WTC11 (cell line): ENCODE results near the gene ZNF391. TPM values are rescaled to one million over a fixed set of nuclear protein-coding genes. Genes with fewer than 3 reads are reported as not detected.

ENCODE experiments used
- ATAC-seq: fragments of 200-7000 bp; cut with Tn5 transposase; 2 replicates; pipeline ENCODE4 v1.10.0; 2021; ENCODE audit warnings: mild to moderate bottlenecking, moderate library complexity
- CTCF ChIA-PET: fragments of 300-600 bp; sonication (Branson Sonifier 250); formaldehyde crosslinking; loops from one replicate; lab custom pipeline; 2021; ENCODE audit warnings: antibody characterized with exemption; lab: Charles Lee
- POLR2A ChIA-PET: fragments of 350-600 bp; sonication (Branson Sonifier 250); formaldehyde crosslinking; loops from one replicate; lab custom pipeline; 2021; ENCODE audit warnings: antibody characterized with exemption; lab: Charles Lee
- DNase-seq: peaks from one replicate; pipeline ENCODE4 v3.0.0; 2021; ENCODE audit warnings: low spot score
- H3K27ac Mint-ChIP-seq: 2 replicates; pipeline ENCODE4 v1.8.0; 2021; ENCODE audit warnings: mixed read lengths
- H3K27me3 Mint-ChIP-seq: 2 replicates; pipeline ENCODE4 v1.8.0; 2021; ENCODE audit warnings: low read depth, mild to moderate bottlenecking, moderate library complexity, mixed read lengths
- H3K36me3 Mint-ChIP-seq: 2 replicates; pipeline ENCODE4 v1.8.0; 2021; ENCODE audit warnings: mixed read lengths
- H3K4me1 Mint-ChIP-seq: 2 replicates; pipeline ENCODE4 v1.8.0; 2022; ENCODE audit warnings: mixed read lengths
- H3K4me3 Mint-ChIP-seq: 2 replicates; pipeline ENCODE4 v1.8.0; 2021; ENCODE audit warnings: mild to moderate bottlenecking, moderate library complexity, mixed read lengths
- H3K9me3 Mint-ChIP-seq: 2 replicates; pipeline ENCODE4 v1.8.0; 2021; ENCODE audit warnings: mixed read lengths
- ARID4B ChIP-seq: sonication (generic); formaldehyde crosslinking; IDR thresholded peaks from 2 replicates; pipeline ENCODE4 v1.8.0; 2023; ENCODE audit warnings: missing genetic modification reagents, mild to moderate bottlenecking, borderline replicate concordance
- ATF6 ChIP-seq: sonication (generic); formaldehyde crosslinking; IDR thresholded peaks from 2 replicates; pipeline ENCODE4 v1.8.1; 2023; ENCODE audit warnings: mild to moderate bottlenecking, missing genetic modification reagents
- CREM ChIP-seq: sonication (generic); formaldehyde crosslinking; IDR thresholded peaks from 2 replicates; pipeline ENCODE4 v1.8.1; 2022; ENCODE audit warnings: mild to moderate bottlenecking, missing genetic modification reagents, moderate library complexity
- CTCF ChIP-seq: fragments of 200-600 bp; IDR thresholded peaks from 2 replicates; pipeline ENCODE4 v1.8.0; 2022; ENCODE audit warnings: antibody characterized with exemption
- FOXJ3 ChIP-seq: sonication (generic); formaldehyde crosslinking; IDR thresholded peaks from 2 replicates; pipeline ENCODE4 v1.9.0; 2021; ENCODE audit warnings: missing genetic modification reagents, mild to moderate bottlenecking, borderline replicate concordance
- GABPB1 ChIP-seq: sonication (generic); formaldehyde crosslinking; IDR thresholded peaks from 2 replicates; pipeline ENCODE4 v1.8.1; 2023; ENCODE audit warnings: mild to moderate bottlenecking, missing genetic modification reagents
- IRF2 ChIP-seq: sonication (generic); formaldehyde crosslinking; IDR thresholded peaks from 2 replicates; pipeline ENCODE4 v1.8.0; 2022; ENCODE audit warnings: low read depth, missing genetic modification reagents, borderline replicate concordance
- KAT7 ChIP-seq: sonication (generic); formaldehyde crosslinking; IDR thresholded peaks from 2 replicates; pipeline ENCODE4 v1.8.1; 2023; ENCODE audit warnings: missing genetic modification reagents, mild to moderate bottlenecking, borderline replicate concordance
- PRRX2 ChIP-seq: fragments of 250-450 bp; sonication (Bioruptor Pico); IDR thresholded peaks from 2 replicates; pipeline ENCODE4 v1.8.0; 2021; ENCODE audit warnings: mild to moderate bottlenecking
- TCF7 ChIP-seq: sonication (generic); formaldehyde crosslinking; IDR thresholded peaks from 2 replicates; pipeline ENCODE4 v1.8.0; 2022; ENCODE audit warnings: mild to moderate bottlenecking, low read depth, missing genetic modification reagents, moderate library complexity
- USF2 ChIP-seq: sonication (generic); formaldehyde crosslinking; IDR thresholded peaks from 2 replicates; pipeline ENCODE4 v1.8.1; 2023; ENCODE audit warnings: mild to moderate bottlenecking, missing genetic modification reagents, moderate library complexity
- ZBTB21 ChIP-seq: sonication (generic); formaldehyde crosslinking; IDR thresholded peaks from 2 replicates; pipeline ENCODE4 v1.8.1; 2023; ENCODE audit warnings: mild to moderate bottlenecking, missing genetic modification reagents, borderline replicate concordance
- ZBTB43 ChIP-seq: sonication (generic); formaldehyde crosslinking; IDR thresholded peaks from 2 replicates; pipeline ENCODE4 v1.8.1; 2023; ENCODE audit warnings: mild to moderate bottlenecking, missing genetic modification reagents
- ZNF121 ChIP-seq: sonication (generic); formaldehyde crosslinking; IDR thresholded peaks from 2 replicates; pipeline ENCODE4 v1.8.0; 2023; ENCODE audit warnings: missing genetic modification reagents
- ZNF416 ChIP-seq: fragments of 250-450 bp; sonication (Bioruptor Pico); IDR thresholded peaks from 2 replicates; pipeline ENCODE4 v1.9.0; 2021; ENCODE audit warnings: mild to moderate bottlenecking, inconsistent platforms
- ZNF512 ChIP-seq: sonication (generic); formaldehyde crosslinking; IDR thresholded peaks from 2 replicates; pipeline ENCODE4 v1.8.1; 2022; ENCODE audit warnings: missing genetic modification reagents, borderline replicate concordance
- ZNF532 ChIP-seq: fragments of 250-450 bp; sonication (Bioruptor Pico); IDR thresholded peaks from 2 replicates; pipeline ENCODE4 v1.9.0; 2021; ENCODE audit warnings: mild to moderate bottlenecking, borderline replicate concordance
- ZSCAN18 ChIP-seq: fragments of 250-450 bp; sonication (Bioruptor Pico); IDR thresholded peaks from 2 replicates; pipeline ENCODE4 v2.1.2; 2022; ENCODE audit warnings: mild to moderate bottlenecking, moderate library complexity
- total RNA-seq: library from RNA; stranded (reverse); gene quantifications from 3 replicates; pipeline ENCODE4 v1.2.3, GENCODE V29; 2021

The ZNF391 gene
- total RNA-seq, 1 experiment from 2014 or later: 11.3 TPM

GRCh38 chr6:27352850-27353249 lies 35.7 kb upstream of the ZNF391 start (continued):
- TF ChIP-seq ZNF532 (CRISPR knock-in tag) (no peak), ZBTB21 (no peak), GABPB1 (CRISPR knock-in tag) (no peak), ZNF121 (CRISPR knock-in tag) (no peak), PRRX2 (no peak)

- H3K27ac Mint-ChIP-seq: no peak overlapping the region
- POLR2A ChIA-PET: no interaction called here
- H3K36me3 Mint-ChIP-seq: peaks cover 58% of the 10 kb centered on the region
- H3K9me3 Mint-ChIP-seq: peaks cover 63% of the 10 kb centered on the region
- DNase-seq (no peak), ATAC-seq (no peak)
- H3K4me1 Mint-ChIP-seq: no peaks in the 10 kb centered on the region
- H3K27me3 Mint-ChIP-seq: peaks cover 3% of the 10 kb centered on the region
- no peak overlapping the region for H3K4me3 Mint-ChIP-seq
- CTCF ChIA-PET: no interaction called here
- no peak for TF ChIP-seq ZNF512
- no peak for TF ChIP-seq ZBTB43 (CRISPR knock-in tag)
- TF ChIP-seq ZSCAN18 (CRISPR knock-in tag): no peak
- TF ChIP-seq ZNF416 (CRISPR knock-in tag): no peak
- TF ChIP-seq CTCF: no peak
- TF ChIP-seq IRF2 (CRISPR knock-in tag): no peak
- TF ChIP-seq USF2 (CRISPR knock-in tag): no peak
- TF ChIP-seq CREM (CRISPR knock-in tag): no peak
- no peak for TF ChIP-seq ARID4B (CRISPR knock-in tag)
- TF ChIP-seq FOXJ3: no peak
- TF ChIP-seq KAT7 (CRISPR knock-in tag): no peak
- TF ChIP-seq ATF6 (CRISPR knock-in tag): no peak
- no peak for TF ChIP-seq TCF7 (CRISPR knock-in tag)
Measured at GRCh38 chr6:27358786-27359185, 29.8 kb upstream of the ZNF391 start.
